T-helper 1 cell (primary cell): Measurements from ENCODE around the gene BMP15.

Experiments used
- DNase-seq, 5 donors: peaks; one replicate each; pipeline ENCODE4 v3.0.0-alpha.2; 2012 to 2020
- total RNA-seq, 4 donors: gene quantifications; one replicate each; lab custom pipeline; 2026; lab: John Stamatoyannopoulos, UW

Gene BMP15
- 0 reads per million in 4 donors for total RNA-seq

DNA sequence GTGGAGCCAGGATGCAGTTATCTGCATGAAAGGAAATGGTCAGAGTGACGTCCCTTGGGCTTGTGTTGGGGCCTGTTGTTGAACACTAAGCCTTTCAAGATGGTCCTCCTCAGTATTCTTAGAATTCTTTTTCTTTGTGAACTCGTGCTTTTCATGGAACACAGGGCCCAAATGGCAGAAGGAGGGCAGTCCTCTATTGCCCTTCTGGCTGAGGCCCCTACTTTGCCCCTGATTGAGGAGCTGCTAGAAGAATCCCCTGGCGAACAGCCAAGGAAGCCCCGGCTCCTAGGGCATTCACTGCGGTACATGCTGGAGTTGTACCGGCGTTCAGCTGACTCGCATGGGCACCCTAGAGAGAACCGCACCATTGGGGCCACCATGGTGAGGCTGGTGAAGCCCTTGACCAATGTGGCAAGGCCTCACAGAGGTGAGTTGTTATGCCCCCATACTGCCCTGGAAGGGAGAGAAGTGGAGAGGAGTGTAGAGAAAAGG is at the start of gene BMP15:
BMP15 (plus strand) TSS at position 51 of the 492 bp plus-strand sequence; CDS start at position 100, 49 bp downstream.
- no peak for DNase-seq

DNA sequence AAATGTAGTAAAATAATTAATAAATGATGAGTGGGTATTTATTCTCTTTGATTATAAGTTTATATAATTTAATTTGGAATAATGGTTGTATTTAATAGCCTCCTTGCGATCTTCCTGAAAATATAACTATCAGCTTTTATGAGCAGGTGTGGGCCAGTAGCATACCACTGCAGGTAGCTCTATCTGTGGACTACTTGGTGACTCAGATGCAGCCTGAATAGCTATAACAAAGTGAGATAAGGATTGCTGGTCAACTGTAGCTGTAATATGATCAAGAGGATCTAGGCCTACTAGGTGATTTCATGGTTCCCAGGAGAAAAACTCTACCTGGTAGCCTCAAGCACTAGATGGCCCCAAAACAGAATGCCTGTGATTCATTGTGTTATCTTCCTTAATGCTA is 47.1 kb upstream of the BMP15 start:
- no peak for DNase-seq

DNA sequence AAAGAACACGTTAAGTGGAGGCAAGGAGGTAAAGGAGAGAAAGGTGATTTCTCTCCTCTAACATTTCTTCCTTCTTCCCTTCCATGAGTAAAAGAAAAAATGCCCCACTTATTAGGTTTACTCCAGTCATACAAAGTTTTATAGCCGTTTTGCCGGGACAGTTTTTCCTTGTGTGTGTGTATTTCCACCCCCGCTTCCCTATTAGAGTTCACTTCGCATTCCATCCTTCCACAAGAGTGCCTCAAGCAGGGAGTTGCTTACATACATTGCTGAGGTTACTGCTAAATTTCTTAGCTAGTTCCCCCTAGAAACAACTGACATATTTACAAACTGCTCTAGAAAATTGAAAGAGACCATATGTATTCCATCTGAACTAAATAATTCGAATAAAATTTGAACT is 45.2 kb upstream of the BMP15 start:
- no peak for DNase-seq

DNA sequence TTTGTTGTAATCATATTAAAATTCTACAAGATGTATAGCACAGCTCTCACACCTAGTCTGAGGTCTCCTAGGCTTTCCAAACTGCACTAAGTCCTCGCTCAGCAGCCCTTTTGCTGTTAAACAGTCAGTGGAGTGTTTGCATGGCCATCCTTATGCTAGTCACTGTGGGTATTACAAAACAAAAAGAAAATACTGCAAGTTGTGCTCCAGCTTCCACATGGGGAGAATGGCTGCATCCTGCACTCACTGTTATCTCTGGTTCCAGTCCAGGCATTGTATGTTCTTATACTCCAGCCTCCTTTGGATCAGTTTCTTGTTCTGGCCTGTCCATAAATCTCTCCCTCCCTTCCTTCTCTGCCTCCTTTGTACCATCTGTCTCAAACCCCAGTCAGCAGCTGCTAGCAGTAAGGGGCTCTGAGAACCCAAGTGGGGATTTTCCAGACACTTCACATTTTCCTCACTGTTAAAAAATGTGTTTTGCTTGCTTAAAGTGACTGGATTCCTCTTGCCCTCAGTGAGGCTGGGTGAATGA is 38.5 kb upstream of the BMP15 start:
- no peak for DNase-seq

DNA sequence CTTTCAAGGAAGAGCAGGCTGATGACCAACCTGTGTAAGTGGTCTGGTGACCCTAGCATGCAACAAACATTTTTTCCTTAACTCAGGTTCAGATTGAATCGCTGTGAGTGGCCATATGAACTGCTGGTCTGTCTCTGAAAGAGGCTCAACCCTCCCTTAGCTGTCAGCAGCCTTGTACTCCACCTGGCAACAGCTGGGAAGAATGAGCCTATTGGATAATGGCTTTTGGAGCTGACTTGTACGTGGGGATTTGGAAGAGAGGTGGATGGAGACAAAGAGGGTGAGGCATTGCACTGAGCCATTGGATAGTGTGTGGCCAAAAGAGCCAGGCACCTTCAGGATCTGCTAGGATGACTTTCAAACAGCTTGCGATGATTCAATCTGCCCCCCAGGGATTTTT is 35.7 kb upstream of the BMP15 start:
- DNase-seq: no peak

DNA sequence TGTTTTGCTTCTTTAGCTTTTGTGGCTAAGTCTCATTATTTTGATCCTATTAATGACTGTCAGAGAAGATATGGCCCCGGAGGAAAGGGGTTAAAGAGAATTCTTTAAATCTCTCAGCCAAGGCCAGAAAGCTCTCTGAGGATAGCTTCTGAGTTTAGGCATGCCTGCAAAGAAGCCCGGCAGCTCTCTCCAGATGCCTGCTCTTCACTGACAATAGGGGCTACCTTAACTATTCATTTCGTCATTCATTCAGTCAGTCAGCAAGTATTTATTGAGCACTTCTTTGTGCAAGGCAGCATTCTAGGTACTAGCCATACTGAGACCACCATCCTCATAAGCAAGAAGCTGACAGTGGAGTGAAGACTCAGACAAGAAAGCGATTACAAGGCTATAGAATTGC is 34.0 kb upstream of the BMP15 start:
- DNase-seq: no peak

DNA sequence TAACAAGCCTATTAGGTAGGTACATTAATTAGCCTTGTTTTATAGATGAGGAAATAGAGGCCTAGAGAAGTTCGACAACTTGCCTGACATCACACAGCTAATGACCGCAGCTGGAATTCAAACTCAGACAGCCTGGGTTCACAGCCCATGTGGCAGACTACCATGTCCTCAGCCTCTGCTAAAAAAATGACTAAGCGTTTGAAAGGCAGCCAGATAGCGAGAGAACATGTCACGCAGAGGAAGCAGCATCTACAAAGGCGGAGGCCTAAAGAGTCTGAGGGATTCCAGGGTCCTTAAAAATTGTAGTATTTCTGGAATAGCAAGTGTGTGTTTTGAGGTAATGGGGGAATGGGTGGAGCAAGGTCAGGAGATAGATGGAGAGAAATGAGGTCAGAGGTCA is 33.2 kb upstream of the BMP15 start:
- DNase-seq: no peak

DNA sequence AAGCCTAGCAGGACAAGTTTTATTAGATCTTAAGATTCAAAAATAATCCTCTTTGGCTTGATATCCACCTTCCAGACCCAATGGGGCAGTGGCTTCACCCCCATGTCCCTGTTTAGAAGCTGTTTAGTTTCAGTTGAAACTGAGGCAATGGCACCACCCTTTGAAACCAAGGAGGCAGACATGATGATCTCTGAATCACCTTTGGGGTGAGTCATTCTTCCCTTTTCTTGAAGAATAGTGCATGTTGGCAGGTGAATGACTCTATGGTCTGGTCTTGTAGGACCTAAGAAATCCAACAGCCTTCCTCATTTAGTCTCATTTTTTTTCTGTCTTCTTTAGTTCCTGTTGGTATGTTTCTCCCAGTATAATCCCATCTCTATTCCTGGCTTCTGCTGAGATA is 29.5 kb upstream of the BMP15 start:
- no peak for DNase-seq

DNA sequence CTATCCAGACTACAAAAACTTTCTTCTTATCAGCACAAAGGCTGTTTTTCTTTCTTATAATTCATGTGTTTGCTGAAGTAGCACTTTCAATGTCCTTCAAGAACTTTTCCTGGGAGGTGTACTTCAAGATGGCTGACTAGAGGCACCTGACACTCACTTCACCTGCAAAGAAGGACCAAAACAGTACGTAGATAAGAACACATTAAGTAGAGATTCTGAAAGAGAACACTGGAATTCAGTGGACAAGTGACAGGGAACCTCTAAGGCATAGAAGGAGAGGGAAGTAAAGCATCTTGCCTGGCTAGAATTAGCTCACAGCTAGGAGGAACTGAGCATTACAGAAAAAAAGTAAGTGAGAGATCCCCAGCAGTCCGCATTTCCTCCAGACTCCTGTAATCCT is 21.7 kb upstream of the BMP15 start:
- DNase-seq: no peak

DNA sequence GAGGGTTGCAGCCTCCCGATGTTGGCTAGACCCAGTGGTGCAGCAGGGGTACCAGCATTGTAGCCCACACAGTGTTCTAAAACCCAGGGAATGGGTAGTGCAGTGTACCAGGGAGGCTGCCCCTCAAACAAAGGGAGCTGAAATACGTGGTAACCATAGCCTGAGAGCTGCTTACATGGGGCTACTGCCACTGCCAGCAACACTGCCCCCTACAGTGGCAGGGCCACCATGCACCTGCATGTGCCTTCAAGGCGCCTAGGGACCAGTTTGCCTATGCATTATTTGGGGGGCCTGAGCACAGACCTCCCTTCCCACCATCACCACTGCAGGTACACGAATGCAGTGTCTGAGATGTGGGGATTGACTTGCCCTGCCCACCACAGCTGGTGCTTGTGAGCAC is 21.0 kb upstream of the BMP15 start:
- no peak for DNase-seq

DNA sequence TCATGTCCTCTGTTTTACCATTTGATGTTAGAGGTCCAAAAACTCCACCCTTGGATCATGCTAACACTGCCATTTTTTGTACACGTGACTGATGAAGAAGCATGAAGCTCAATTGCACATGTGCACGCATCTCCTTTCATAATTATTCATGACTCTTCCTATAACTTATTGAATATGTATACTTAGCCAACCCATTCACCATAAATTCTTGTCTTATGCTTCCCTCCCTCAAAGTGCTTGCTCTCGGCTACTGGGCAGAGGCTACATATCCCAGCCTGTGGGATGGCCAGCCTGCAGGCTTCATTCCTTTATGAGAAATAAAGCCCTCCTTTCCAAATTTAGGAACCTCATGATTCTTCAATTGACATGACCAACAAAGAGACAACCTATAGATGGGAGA is 17.5 kb upstream of the BMP15 start:
- DNase-seq: no peak

DNA sequence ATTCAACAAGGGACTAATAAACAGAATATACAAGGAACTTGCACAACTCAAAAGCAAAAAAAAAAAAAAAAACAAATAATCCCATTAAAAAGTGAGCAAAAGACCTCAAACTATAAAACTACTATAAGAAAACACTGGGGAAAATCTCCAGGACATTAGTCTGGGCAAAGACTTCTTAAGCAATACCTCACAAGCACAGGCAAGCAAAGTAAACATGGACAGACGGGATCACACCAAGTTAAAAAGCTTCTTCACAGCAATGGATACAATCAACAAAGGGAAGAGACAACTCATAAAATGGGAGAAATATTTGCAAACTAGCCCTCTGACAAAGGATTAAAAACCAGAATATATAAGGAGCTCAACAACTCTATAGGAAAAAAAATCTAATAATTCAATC is 17.1 kb upstream of the BMP15 start:
- no peak for DNase-seq

DNA sequence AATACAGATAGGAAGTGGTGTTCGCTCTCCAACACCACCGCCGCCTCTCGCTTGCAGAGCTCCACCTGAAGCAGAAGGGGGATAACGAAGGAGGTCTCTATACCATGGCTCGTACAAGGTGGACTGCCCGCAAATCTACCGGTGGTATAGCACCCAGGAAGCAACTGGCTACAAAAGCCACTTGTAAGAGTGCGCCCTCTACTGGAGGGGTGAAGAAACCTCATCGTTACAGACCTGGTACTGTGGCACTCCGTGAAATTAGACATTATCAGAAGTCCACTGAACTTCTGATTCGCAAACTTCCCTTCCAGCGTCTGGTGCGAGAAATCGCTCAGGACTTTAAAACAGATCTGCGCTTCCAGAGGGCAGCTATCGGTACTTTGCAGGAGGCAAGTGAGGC is 5.2 kb upstream of the BMP15 start:
- DNase-seq: peak in 1 of 5 donors; percentile 7

DNA sequence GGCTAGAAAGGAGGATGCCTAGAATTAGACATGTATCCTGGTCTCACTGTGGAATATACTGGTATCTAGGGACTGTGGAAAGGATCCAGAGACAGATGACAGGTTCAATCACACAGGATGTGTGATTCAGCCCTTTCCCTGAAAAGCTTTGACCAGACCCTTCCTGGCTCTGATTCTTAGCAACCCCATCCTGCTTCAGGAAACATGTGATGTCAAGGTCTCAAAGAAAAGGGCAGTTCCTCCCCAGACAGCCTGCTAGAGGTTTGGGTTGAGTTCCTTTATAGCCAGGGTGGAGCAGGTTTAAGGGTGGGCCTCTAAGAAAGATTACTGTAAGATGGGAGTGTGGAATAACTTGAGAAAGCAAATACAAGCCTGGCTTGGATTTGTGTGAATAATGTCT is 3.0 kb downstream of the BMP15 start:
- DNase-seq: peak in 1 of 5 donors; percentile 11

DNA sequence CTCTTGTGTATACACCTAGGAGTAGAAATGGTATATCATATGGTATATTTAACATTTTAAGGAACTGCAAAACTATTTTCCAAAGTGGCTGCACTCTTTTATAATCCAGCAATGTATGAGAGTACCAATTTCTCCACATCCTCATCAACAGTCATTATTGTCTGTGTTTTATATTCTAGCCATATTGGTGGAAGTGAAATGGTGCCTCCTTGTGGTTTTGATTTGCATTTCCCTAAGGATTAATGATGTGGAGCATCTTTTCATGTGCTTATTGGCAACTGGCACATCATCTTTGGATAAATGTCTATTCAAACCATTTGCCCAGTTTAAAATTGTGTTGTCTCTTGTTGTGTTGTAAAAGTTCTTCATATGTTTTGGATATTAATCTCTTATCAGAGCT is 9.6 kb downstream of the BMP15 start:
- DNase-seq: no peak

DNA sequence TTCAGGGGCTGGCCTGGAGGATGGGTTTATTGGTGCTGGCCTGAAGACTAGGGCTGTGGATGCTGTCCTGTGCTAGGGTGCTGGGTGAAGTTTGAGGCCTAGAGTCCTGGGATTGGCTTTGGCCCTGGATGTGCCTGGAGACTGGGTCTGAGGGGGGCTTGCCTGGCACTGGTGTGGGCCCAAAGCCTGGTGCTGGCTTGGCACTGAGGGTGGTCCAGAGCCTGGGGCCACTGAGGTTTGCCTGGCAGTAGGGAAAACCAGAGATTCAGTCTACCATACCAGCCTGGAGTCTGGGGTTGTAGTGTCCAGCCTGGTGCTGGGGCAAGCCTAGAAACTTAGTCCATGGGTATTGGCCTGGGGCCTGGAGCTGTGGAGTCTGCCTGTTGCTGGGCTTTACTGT is 16.6 kb downstream of the BMP15 start:
- no peak for DNase-seq

DNA sequence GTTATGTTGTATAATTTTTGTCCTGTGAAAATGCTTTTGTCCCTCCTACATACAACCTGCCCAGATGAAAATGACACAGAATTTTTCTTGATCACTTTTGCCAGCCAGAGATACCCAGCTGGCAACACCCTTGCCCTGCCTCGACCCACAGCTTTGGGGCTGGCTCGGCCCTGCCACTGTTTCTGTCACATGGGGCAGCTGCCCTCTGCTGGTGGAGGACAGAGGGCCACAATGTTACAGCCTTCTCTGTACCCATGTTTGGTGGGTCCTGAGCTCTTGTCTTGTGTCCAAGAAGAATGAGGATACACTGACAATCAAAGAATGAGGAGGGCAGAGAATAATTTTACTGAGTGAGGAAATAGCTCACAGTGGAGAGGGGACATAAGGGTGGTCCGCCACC is 31.1 kb downstream of the BMP15 start:
- DNase-seq: no peak

DNA sequence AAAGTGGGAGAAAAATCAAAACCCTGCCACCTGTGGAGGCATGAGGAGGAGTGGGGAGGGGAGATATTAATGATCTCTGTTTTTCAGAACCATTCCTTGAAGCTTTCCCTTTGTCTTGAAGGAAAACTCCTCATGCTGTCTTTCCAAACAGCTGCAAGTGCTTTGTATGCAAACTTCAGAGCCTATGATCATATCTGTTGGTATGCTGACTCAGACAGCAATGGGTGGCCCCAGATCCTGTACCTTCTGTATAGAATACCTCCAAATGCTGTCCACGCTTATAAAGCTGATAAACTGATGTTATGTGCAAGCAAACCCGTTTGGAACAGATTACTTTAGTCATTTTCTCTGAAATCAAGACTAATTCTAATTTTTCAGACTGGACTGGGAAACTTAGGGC is 31.9 kb downstream of the BMP15 start:
- no peak for DNase-seq

DNA sequence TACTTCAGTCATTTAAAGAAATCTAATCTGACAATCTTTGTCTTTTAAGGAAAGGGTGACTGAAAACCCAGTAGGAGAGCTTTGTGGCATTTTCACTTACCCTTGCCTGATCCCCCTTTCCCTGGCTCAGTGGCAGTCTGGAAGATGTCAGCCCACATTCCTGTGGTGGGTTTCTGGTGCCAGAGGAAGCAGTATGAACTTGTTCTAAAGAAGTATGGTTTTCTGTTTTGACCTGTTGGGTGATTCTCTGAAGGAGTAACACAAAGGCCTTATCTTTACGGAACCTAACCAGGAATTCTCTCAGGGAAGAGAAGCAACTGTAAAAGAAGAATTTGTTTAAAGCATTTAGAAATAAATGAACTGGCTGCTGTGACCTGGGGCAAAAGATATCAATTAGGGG is 41.9 kb downstream of the BMP15 start:
- DNase-seq: no peak

DNA sequence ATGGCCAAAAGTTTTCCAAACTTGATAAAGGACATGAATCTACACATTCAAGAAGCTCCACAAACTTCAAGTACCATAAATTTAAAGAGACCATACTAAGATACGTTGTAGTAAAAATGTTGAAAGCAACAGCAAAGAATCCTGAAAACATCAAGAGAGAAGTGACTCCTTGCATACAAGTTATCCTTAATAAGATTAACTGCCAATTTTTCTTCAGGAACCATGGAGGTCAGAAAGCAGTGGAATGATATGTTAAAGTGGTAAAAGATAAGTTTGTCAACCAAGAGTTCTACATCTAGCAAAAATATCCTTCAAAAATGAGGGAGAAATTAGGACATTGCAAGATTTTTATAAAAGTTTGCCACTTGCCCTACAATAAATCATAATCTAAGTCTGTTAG is 43.3 kb downstream of the BMP15 start:
- DNase-seq: no peak

DNA sequence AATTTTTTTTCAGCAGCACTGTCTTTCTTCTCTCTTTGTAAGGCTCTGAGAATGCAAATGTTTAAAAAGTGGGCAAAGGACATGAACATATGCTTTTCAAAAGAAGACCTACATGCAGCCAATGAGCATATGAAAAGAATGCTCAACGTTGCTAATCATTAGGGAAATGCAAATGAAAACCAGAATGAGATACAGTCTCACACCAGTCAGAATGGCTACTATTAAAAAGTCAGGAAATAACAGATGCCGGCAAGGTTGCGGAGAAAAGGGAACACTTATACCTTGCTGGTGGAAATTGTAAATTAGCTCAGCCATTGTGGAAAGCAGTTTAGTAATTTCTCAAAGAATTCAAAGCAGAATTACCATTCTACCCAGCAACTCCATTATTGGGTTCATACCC is 51.6 kb downstream of the BMP15 start:
- no peak for DNase-seq

DNA sequence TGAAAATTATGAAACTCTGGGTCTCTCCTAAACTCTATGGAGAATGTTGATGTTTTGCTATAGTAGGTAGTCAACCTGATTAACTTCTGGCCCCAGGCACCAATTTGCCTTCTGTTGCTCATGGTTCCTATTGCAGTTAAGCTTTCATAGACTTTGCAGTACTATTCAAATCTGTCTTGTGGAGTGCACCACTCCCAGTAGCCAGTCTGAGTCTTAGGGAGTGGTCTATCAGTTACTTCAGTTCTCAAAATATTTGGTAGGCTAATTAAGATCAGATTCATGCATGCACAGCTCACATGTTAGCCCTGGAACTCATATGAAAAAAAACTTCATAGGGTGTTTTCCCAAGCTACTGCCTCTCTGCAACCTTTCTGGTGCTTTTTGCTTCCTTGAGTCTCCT is 53.3 kb downstream of the BMP15 start:
- no peak for DNase-seq
